Astrocyte of the cerebellum (primary cell): ENCODE measurements around the gene HPS3.
"Not testable (repeated sequence)": the region's sequence is repeated elsewhere in the genome, so short reads cannot be mapped to it uniquely, and the experiment has no call there.

Source experiments
- DNase-seq: peaks from one replicate; pipeline ENCODE4 v3.0.0-alpha.2; 2011; ENCODE audit warnings: low read depth
- H3K4me3 ChIP-seq: 2 replicates; pipeline ENCODE4 v1.5.1; 2011; ENCODE audit warnings: mild to moderate bottlenecking, low read depth, low read length, moderate library complexity
- CTCF ChIP-seq: IDR thresholded peaks from 2 replicates; pipeline ENCODE4 v1.5.1; 2012; ENCODE audit warnings: low read length, low read depth, moderate library complexity, mild to moderate bottlenecking; ENCODE audit errors: missing control alignments
- in situ Hi-C: cut with HindIII; loops from 2 replicates; pipeline ENCODE4 v1.10.0; 2017; ENCODE audit warnings: low sequenced_read_pairs

Gene HPS3

GRCh38 chr3:149195221-149195620 is 65.8 kb downstream of the HPS3 start:
- in situ Hi-C loops, result no loop called here
- no peak overlapping the region for H3K4me3 ChIP-seq
- DNase-seq, result no peak

GRCh38 chr3:149196805-149197592 is 67.6 kb downstream of the HPS3 start:
- DNase-seq, H3K4me3 ChIP-seq, in situ Hi-C loops: not testable (repeated sequence)

More at GRCh38 chr3:149195221-149195620, 65.8 kb downstream of the HPS3 start:
- TF ChIP-seq CTCF, result no peak

GRCh38 chr3:149197669-149198068 is 68.2 kb downstream of the HPS3 start:
- no peak for DNase-seq
- H3K4me3 ChIP-seq, result no peak overlapping the region
- TF ChIP-seq CTCF, result no peak
- in situ Hi-C loops, result no loop called here

GRCh38 chr3:149198611-149199010 is 69.2 kb downstream of the HPS3 start:
- DNase-seq, result no peak
- TF ChIP-seq CTCF, result no peak
- no peak overlapping the region for H3K4me3 ChIP-seq
- in situ Hi-C loops, result no loop called here

- in situ Hi-C loops, result no loop called here
- DNase-seq, result no peak
- TF ChIP-seq CTCF, result no peak
- H3K4me3 ChIP-seq, result no peak overlapping the region
Measured at GRCh38 chr3:149199474-149199873, 70.0 kb downstream of the HPS3 start.

GRCh38 chr3:149203758-149204157 is 74.3 kb downstream of the HPS3 start:
- no peak for TF ChIP-seq CTCF
- H3K4me3 ChIP-seq, result no peak overlapping the region
- DNase-seq, result no peak
- in situ Hi-C loops, result no loop called here

GRCh38 chr3:149204390-149204991 is 75.1 kb downstream of the HPS3 start:
- in situ Hi-C loops, result no loop called here
- DNase-seq, result no peak
- no peak overlapping the region for H3K4me3 ChIP-seq
- TF ChIP-seq CTCF, result no peak
